NCI-H187 treated with DMSO at 0.1 percent for 48 hours (cell line): Measurements from ENCODE around the gene ZNG1B.
"Not testable (repeated sequence)": the region's sequence is repeated elsewhere in the genome, so short reads cannot be mapped to it uniquely, and the experiment has no call there.

Experiments
- DNase-seq: peaks from one replicate; lab custom pipeline; 2025; lab: John Stamatoyannopoulos, UW

The ZNG1B gene

GRCh38 chr2:113503094-113504042 lies 65.9 kb downstream of the ZNG1B start:
- not testable (repeated sequence) for DNase-seq

- DNase-seq = not testable (repeated sequence)
These were observed 66.6 kb downstream of the ZNG1B start for GRCh38 chr2:113504081-113504480.

- not testable (repeated sequence) for DNase-seq
These were observed 70.1 kb downstream of the ZNG1B start for GRCh38 chr2:113507394-113508140.

GRCh38 chr2:113508187-113508586 lies 70.7 kb downstream of the ZNG1B start:
- DNase-seq = not testable (repeated sequence)

- not testable (repeated sequence) for DNase-seq
These were observed 73.4 kb downstream of the ZNG1B start for GRCh38 chr2:113510913-113511312.

- DNase-seq = not testable (repeated sequence)
These were observed 74.4 kb downstream of the ZNG1B start for GRCh38 chr2:113511859-113512258.

- DNase-seq = not testable (repeated sequence)
These were observed 78.0 kb downstream of the ZNG1B start for GRCh38 chr2:113515457-113515856.

- not testable (repeated sequence) for DNase-seq
These were observed 78.5 kb downstream of the ZNG1B start for GRCh38 chr2:113515995-113516394.

GRCh38 chr2:113517025-113517424 lies 79.5 kb downstream of the ZNG1B start:
- DNase-seq = not testable (repeated sequence)

- DNase-seq = not testable (repeated sequence)
These were observed 83.3 kb downstream of the ZNG1B start for GRCh38 chr2:113520837-113521236.

- not testable (repeated sequence) for DNase-seq
These were observed 84.0 kb downstream of the ZNG1B start for GRCh38 chr2:113521492-113521891.

- DNase-seq = not testable (repeated sequence)
These were observed 87.5 kb downstream of the ZNG1B start for GRCh38 chr2:113524986-113525385.

- DNase-seq = not testable (repeated sequence)
These were observed 90.0 kb downstream of the ZNG1B start for GRCh38 chr2:113527350-113528045.

GRCh38 chr2:113528126-113528525 lies 90.6 kb downstream of the ZNG1B start:
- not testable (repeated sequence) for DNase-seq

- DNase-seq = not testable (repeated sequence)
These were observed 91.4 kb downstream of the ZNG1B start for GRCh38 chr2:113528904-113529303.

- DNase-seq = not testable (repeated sequence)
These were observed 95.5 kb downstream of the ZNG1B start for GRCh38 chr2:113532991-113533390.

GRCh38 chr2:113536573-113536972 lies 99.1 kb downstream of the ZNG1B start:
- DNase-seq = not testable (repeated sequence)

GRCh38 chr2:113540834-113541203 lies 103.3 kb downstream of the ZNG1B start:
- not testable (repeated sequence) for DNase-seq

- DNase-seq = not testable (repeated sequence)
These were observed 103.9 kb downstream of the ZNG1B start for GRCh38 chr2:113541204-113541975.

GRCh38 chr2:113541976-113542485 lies 104.5 kb downstream of the ZNG1B start:
- DNase-seq = not testable (repeated sequence)

GRCh38 chr2:113542529-113542928 lies 105.0 kb downstream of the ZNG1B start:
- not testable (repeated sequence) for DNase-seq
